Gastroesophageal sphincter (tissue), 3 donors: ENCODE results near the gene AGO3.

ENCODE experiments used
- POLR2A ChIP-seq, 2 donors: fragments of 450-650 bp; IDR thresholded peaks; one replicate each; pipeline ENCODE4 v1.6.1; 2017; ENCODE audit warnings: antibody characterized with exemption in 2 of 2, mild to moderate bottlenecking in 2 of 2, moderate library complexity in 1 of 2
- TF ChIP-seq, protein P1 (sequence below), 4 experiments: fragments of 200-600 bp in 2 of 4; fragments of 450-650 bp in 2 of 4; sonication (generic) in 1 of 4; IDR thresholded peaks; one replicate each; pipeline ENCODE4 v1.5.1; 2017 to 2019; ENCODE audit warnings: antibody characterized with exemption in 4 of 4, mild to moderate bottlenecking in 2 of 4, moderate library complexity in 2 of 4

- TF ChIP-seq, protein P1, sequence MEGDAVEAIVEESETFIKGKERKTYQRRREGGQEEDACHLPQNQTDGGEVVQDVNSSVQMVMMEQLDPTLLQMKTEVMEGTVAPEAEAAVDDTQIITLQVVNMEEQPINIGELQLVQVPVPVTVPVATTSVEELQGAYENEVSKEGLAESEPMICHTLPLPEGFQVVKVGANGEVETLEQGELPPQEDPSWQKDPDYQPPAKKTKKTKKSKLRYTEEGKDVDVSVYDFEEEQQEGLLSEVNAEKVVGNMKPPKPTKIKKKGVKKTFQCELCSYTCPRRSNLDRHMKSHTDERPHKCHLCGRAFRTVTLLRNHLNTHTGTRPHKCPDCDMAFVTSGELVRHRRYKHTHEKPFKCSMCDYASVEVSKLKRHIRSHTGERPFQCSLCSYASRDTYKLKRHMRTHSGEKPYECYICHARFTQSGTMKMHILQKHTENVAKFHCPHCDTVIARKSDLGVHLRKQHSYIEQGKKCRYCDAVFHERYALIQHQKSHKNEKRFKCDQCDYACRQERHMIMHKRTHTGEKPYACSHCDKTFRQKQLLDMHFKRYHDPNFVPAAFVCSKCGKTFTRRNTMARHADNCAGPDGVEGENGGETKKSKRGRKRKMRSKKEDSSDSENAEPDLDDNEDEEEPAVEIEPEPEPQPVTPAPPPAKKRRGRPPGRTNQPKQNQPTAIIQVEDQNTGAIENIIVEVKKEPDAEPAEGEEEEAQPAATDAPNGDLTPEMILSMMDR (IDR thresholded peaks at IDR 0.05) = no peak
- TF ChIP-seq POLR2A (IDR thresholded peaks at IDR 0.05) = no peak
Measured at GRCh38 chr1:35947547-35947946, 16.6 kb downstream of the AGO3 start.
